Kidney (tissue), 14 donors: ENCODE results near the gene GRM7. TPM values are rescaled to one million over a fixed set of nuclear protein-coding genes. Genes with fewer than 3 reads are reported as not detected.
A peak's percentile ranks its signal among the peaks of the same experiment; 100 is the strongest.

Experiments used
- DNase-seq, 5 donors: peaks; one replicate each; pipeline ENCODE4 v3.0.0-alpha.2; 2013 to 2020
- FAIRE-seq: peaks from 2 replicates; lab custom pipeline; 2012; peaks lifted over from hg19 to GRCh38; lab: Jason Lieb, UNC
- H3K27ac ChIP-seq, 2 donors: one replicate each; pipeline ENCODE4 v1.7.0; 2013; ENCODE audit warnings: low read depth in 2 of 2, low read length in 2 of 2, inconsistent platforms in 1 of 2
- H3K27me3 ChIP-seq: one replicate; pipeline ENCODE4 v1.7.1; 2013; ENCODE audit warnings: low read length, inconsistent platforms; ENCODE audit not compliant: control insufficient read depth, insufficient read depth
- H3K36me3 ChIP-seq, 3 donors: one replicate each; pipeline versions ENCODE4 v1.7.0 to v1.7.1; 2013; ENCODE audit warnings: low read length in 3 of 3, control low read depth in 1 of 3, inconsistent platforms in 1 of 3; ENCODE audit not compliant: insufficient read depth in 3 of 3, control insufficient read depth in 2 of 3
- H3K4me1 ChIP-seq, 3 donors: one replicate each; pipeline versions ENCODE4 v1.7.0 to v1.7.1; 2013; ENCODE audit warnings: low read length in 3 of 3, inconsistent platforms in 1 of 3, low read depth in 1 of 3; ENCODE audit not compliant: control insufficient read depth in 2 of 3, insufficient read depth in 2 of 3
- H3K4me3 ChIP-seq, 3 donors: one replicate each; pipeline versions ENCODE4 v1.7.0 to v1.8.1; 2013; ENCODE audit warnings: low read length in 3 of 3, control low read depth in 1 of 3, inconsistent platforms in 1 of 3
- H3K9ac ChIP-seq, 3 donors: one replicate each; pipeline versions ENCODE4 v1.7.0 to v1.7.1; 2013; ENCODE audit warnings: low read length in 3 of 3, control low read depth in 1 of 3, inconsistent platforms in 1 of 3
- H3K9me3 ChIP-seq, 3 donors: one replicate each; pipeline versions ENCODE4 v1.7.0 to v1.7.1; 2013; ENCODE audit warnings: low read length in 3 of 3, control low read depth in 1 of 3, inconsistent platforms in 1 of 3; ENCODE audit not compliant: control insufficient read depth in 2 of 3, insufficient read depth in 1 of 3
- intact Hi-C: fragments of 100-400 bp; cut with DNase I; formaldehyde crosslinking; loops from one replicate; pipeline ENCODE4 v1.11.1; 2022
- polyA plus RNA-seq: library from polyadenylated mRNA; stranded (reverse); fragments of 350-450 nt; fragmentation: Illumina TruSeq; extraction: RNeasy Lipid Tissue Mini Kit (QIAGEN cat#74804); gene quantifications from one replicate; pipeline ENCODE4 v1.2.3, GENCODE V29; 2014; ENCODE audit warnings: low read depth, low replicate concordance; ENCODE audit not compliant: insufficient read depth
- total RNA-seq: library from RNA; stranded (reverse); fragmentation: NEBNext Ultra II Directional; extraction: Animal tissue kit (Norgen Biotek cat#: 25700); gene quantifications from one replicate; pipeline ENCODE4 v1.2.1, GENCODE V29; 2021
- TF ChIP-seq, protein P1 (sequence below): IDR thresholded peaks from 3 replicates; pipeline ENCODE4 v1.5.1; 2012; ENCODE audit warnings: mild to moderate bottlenecking, moderate library complexity, borderline replicate concordance; ENCODE audit not compliant: insufficient read depth; ENCODE audit errors: extremely low read depth
- donor health status: control.
- donor health status: control.
- donor health status: control.
- donor health status: control.
- donor health status: control.
- donor health status: DM: yes; HTN: yes; CAD: no.
- donor health status: Normal renal cell carcinoma (clear cell type).

Gene GRM7
- total and polyA plus RNA-seq, 2 donors from 2014 or later, result 0.16 TPM; not detected in 1

DNA sequence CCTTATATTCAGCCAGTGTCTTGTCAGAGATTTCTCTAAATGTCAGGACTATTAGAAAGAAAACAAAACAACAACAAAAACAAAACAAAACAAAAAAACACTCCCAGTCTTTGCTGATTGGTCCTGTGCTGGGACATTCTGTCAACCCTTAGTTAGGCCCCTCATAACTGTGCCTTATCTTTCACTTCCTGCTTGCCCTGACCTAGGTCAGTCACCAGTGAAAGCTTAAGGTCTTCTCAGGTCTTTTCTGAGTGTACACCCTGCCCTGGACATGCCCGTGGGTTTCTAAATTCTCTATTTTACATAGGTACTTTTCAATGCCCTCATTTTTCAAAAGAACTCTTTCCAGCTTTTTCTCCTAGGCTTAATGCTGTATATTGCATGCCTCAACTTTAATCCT, 454.1 kb downstream of the GRM7 start:
- Histone ChIP-seq H3K27ac (no peak overlapping the region), H3K27me3 (no peaks in the 10 kb centered on the region), H3K4me1 (no peaks in the 10 kb centered on the region), H3K9ac (no peak overlapping the region), H3K9me3 (no peaks in the 10 kb centered on the region), H3K4me3 (no peak overlapping the region), H3K36me3 (no peaks in the 10 kb centered on the region)
- no peak for FAIRE-seq
- DNase-seq, result no peak
- TF ChIP-seq, protein P1, sequence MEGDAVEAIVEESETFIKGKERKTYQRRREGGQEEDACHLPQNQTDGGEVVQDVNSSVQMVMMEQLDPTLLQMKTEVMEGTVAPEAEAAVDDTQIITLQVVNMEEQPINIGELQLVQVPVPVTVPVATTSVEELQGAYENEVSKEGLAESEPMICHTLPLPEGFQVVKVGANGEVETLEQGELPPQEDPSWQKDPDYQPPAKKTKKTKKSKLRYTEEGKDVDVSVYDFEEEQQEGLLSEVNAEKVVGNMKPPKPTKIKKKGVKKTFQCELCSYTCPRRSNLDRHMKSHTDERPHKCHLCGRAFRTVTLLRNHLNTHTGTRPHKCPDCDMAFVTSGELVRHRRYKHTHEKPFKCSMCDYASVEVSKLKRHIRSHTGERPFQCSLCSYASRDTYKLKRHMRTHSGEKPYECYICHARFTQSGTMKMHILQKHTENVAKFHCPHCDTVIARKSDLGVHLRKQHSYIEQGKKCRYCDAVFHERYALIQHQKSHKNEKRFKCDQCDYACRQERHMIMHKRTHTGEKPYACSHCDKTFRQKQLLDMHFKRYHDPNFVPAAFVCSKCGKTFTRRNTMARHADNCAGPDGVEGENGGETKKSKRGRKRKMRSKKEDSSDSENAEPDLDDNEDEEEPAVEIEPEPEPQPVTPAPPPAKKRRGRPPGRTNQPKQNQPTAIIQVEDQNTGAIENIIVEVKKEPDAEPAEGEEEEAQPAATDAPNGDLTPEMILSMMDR, result no peak
- intact Hi-C loops, result no loop called here

DNA sequence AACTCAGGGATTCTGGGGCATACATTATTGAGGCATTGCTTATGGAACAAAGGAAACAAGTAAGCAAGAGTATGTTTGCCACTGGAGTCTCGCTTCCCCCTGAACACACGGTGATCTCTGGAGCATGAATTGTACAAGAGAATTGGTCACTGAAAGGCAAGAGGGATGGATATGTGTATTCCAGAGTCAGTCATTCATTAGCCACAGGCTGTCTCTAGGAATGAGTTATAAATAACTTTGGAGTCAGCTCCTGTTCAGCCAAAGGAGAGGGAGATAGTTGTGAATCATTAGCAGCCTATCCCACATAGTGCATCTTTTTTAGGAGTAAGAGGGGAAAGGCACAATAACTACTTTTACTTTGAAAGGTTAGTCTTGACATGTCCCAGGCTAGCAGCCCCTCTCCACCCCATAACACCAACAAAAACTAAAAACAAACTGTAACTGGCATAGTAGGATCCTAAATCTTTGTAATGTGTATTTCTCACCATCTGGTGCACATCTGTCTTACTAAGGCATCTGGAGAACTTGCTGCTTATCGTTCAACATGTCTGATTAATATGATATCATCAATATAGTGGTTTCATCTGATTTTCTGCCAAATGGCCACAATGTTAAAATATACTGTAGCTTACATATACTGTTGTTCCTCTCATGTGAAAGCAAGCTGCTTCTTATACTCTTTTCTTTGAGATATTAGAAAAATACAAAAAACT, 462.2 kb downstream of the GRM7 start:
- intact Hi-C loops, result no loop called here
- TF ChIP-seq, protein P1, result no peak
- no peak overlapping the region for H3K4me3 ChIP-seq
- H3K36me3 ChIP-seq, result no peaks in the 10 kb centered on the region
- no peaks in the 10 kb centered on the region for H3K9me3 ChIP-seq
- no peak overlapping the region for H3K9ac ChIP-seq
- DNase-seq (peak in 2 of 5 donors; percentile 39 to 54), FAIRE-seq (no peak)
- H3K27me3 ChIP-seq, result no peaks in the 10 kb centered on the region
- H3K4me1 ChIP-seq, result no peaks in the 10 kb centered on the region
- no peak overlapping the region for H3K27ac ChIP-seq

DNA sequence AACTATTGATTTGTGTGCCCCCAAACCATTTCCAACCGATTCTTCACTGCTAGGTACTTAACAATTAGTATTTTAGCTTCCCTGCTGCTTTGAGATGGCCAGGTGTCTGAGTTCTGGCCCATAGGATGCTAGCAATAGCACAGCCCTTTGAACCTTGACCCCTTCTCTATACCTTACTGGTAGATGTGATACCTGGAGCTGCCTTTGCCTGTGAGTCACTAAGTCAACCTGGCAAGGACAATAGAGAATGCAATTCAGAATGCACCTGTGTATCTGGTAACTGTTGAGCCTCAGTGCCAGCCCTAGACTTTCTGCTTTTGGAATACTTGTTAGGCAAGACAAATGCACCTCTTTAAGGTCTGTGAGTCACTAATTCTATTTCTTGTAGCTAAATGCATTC, 467.4 kb downstream of the GRM7 start:
- Histone ChIP-seq H3K4me3 (no peak overlapping the region), H3K4me1 (no peaks in the 10 kb centered on the region), H3K9ac (no peak overlapping the region), H3K36me3 (no peaks in the 10 kb centered on the region), H3K9me3 (no peaks in the 10 kb centered on the region), H3K27ac (no peak overlapping the region), H3K27me3 (no peaks in the 10 kb centered on the region)
- DNase-seq (no peak), FAIRE-seq (no peak)
- intact Hi-C loops, result no loop called here
- TF ChIP-seq, protein P1, result no peak
